ENCODE measurements around the gene RFXAP. TPM values are rescaled to one million over a fixed set of nuclear protein-coding genes. Genes with fewer than 3 reads are reported as not detected.
A peak's percentile ranks its signal among the peaks of the same experiment; 100 is the strongest.

The RFXAP gene
- total and polyA plus RNA-seq, 2 of the 4 experiments (the other 2 are of a cell fraction) = 0.54 to 2.7 TPM

- no peaks in the 10 kb centered on the region for H4K20me1 ChIP-seq (ENCODE audit: insufficient read depth, low read length)
- no peak overlapping the region for H3K14ac ChIP-seq (replicated peaks; ENCODE audit: low read depth, low read length)
- H3K4me1 ChIP-seq (ENCODE audit: control insufficient read depth, insufficient read depth, low read length) = no peaks in the 10 kb centered on the region
- 0 out of 2 replicates have a peak overlapping the region, but pooled peaks have one; percentile 36 for H2BK120ac ChIP-seq (ENCODE audit: low read depth, low read length)
- no peaks in the 10 kb centered on the region for H3K36me3 ChIP-seq (ENCODE audit: control insufficient read depth, insufficient read depth, low read length)
- peak overlapping the region; percentile 64 for H2AFZ ChIP-seq (replicated peaks; ENCODE audit: low read length, poor library complexity)
- H2BK15ac ChIP-seq (ENCODE audit: low read depth, low read length) = no peak overlapping the region
- no peak overlapping the region for H3K4me2 ChIP-seq (ENCODE audit: low read depth, low read length)
- POLR2A ChIA-PET (ENCODE audit: unreplicated experiment) = no interaction called here
- H3K9me1 ChIP-seq (ENCODE audit: insufficient read depth, low read length) = no peaks in the 10 kb centered on the region
- dilution Hi-C loops (cut with HindIII; ENCODE audit: low sequenced_read_pairs, unreplicated experiment) = no loop called here
- CTCF ChIA-PET = no interaction called here
- TF ChIP-seq POLR2A (IDR thresholded peaks at IDR 0.05; ENCODE audit: low read depth, low read length) (no peak), CHD1 (IDR thresholded peaks at IDR 0.05; ENCODE audit: low read depth, low read length) (no peak), MXI1 (IDR thresholded peaks at IDR 0.05; ENCODE audit: borderline replicate concordance, low read depth, low read length) (no peak), NFE2L2 (IDR thresholded peaks at IDR 0.05; ENCODE audit: low read depth, low read length) (no peak), CTCF (conservative IDR thresholded peaks at IDR 0.05; ENCODE audit: low read depth, low read length) (no peak), SMC3 (IDR thresholded peaks at IDR 0.05; ENCODE audit: low read depth, low read length) (no peak), CEBPB (IDR thresholded peaks at IDR 0.05; ENCODE audit: low read depth, low read length) (no peak), FOS (IDR thresholded peaks at IDR 0.05; ENCODE audit: low read depth, low read length) (no peak), ELK1 (IDR thresholded peaks at IDR 0.05; ENCODE audit: borderline replicate concordance, low read depth, low read length) (no peak), USF2 (IDR thresholded peaks at IDR 0.05; ENCODE audit: low read depth, low read length) (no peak), MAFK (IDR thresholded peaks at IDR 0.05; ENCODE audit: low read depth, low read length) (no peak), BHLHE40 (IDR thresholded peaks at IDR 0.05; ENCODE audit: low read depth, low read length) (no peak)
- H3K9me3 ChIP-seq (ENCODE audit: control insufficient read depth, insufficient read depth, low read length) = no peaks in the 10 kb centered on the region
- H3K23ac ChIP-seq (ENCODE audit: low read depth, low read length) = no peak overlapping the region
- peak overlapping the region; percentile 87 for H3K18ac ChIP-seq (ENCODE audit: low read depth, low read length)
- in situ Hi-C loops (cut with MboI; ENCODE audit: low sequenced_read_pairs) = no loop called here
- no peak overlapping the region for H4K91ac ChIP-seq (ENCODE audit: insufficient read depth, low read depth, low read length)
- DNase-seq = no peak
- H3K4ac ChIP-seq (ENCODE audit: low read depth, low read length) = no peak overlapping the region
- H2AK9ac ChIP-seq (replicated peaks; ENCODE audit: low read depth, low read length, poor library complexity) = no peak overlapping the region
- H2BK20ac ChIP-seq (ENCODE audit: low read depth, low read length) = no peak overlapping the region
- H3K9ac ChIP-seq (ENCODE audit: low read depth, low read length) = no peak overlapping the region
- peaks cover 2% of the 10 kb centered on the region; the same call in 1 of the 2 replicates for H3K27me3 ChIP-seq (ENCODE audit: control insufficient read depth, insufficient read depth, low read length)
- H2BK5ac ChIP-seq (ENCODE audit: low read depth, low read length, poor library complexity, severe bottlenecking) = no peak overlapping the region
- intact Hi-C loops (cut with micrococcal nuclease) = no loop called here
- 0 out of 4 replicates have a peak overlapping the region, but pooled peaks of 1 of the 2 experiments have one; percentile 34 for H4K8ac ChIP-seq (ENCODE audit: low read depth in 2 of 2, low read length in 2 of 2)
- H4K5ac ChIP-seq (ENCODE audit: low read depth, low read length) = peak overlapping the region; percentile 53; the same call in 1 of the 2 replicates
- H3K27ac ChIP-seq (ENCODE audit: insufficient read depth, low read length) = no peak overlapping the region
- ATAC-seq (ENCODE audit: low read depth) = no peak
- WGBS, 2 experiments (ENCODE audit: extremely low coverage in 2 of 2, insufficient read length in 1 of 2) = 27% methylated on average over 2 of the region's 3 CpGs; no CpG with 5 or more reads in 1 of the 2 experiments
- H3K56ac ChIP-seq (ENCODE audit: extremely low read depth, insufficient read depth, low read length) = no peak overlapping the region
- H3K79me1 ChIP-seq (ENCODE audit: low read depth in 1 of 2, low read length in 2 of 2) = no peaks in the 10 kb centered on the region
- H2AK5ac ChIP-seq (ENCODE audit: low read depth, low read length) = no peak overlapping the region
- H3K4me3 ChIP-seq (ENCODE audit: insufficient read depth, low read depth, low read length) = no peak overlapping the region
- BruUV-seq (replicated peaks) = no TSS peak
Measured at GRCh38 chr13:36787181-36787580, 31.8 kb upstream of the RFXAP start.

Measured in IMR-90 (cell line).